HG02610 (cell line): ENCODE data around the gene NECTIN4.
A peak's percentile ranks its signal among the peaks of the same experiment; 100 is the strongest.

Source experiments
- ATAC-seq: cut with Tn5 transposase; IDR thresholded peaks from one replicate; pipeline ENCODE4 v1.9.1; 2021; ENCODE audit warnings: mild to moderate bottlenecking, moderate library complexity; ENCODE audit not compliant: unreplicated experiment

The NECTIN4 gene

DNA sequence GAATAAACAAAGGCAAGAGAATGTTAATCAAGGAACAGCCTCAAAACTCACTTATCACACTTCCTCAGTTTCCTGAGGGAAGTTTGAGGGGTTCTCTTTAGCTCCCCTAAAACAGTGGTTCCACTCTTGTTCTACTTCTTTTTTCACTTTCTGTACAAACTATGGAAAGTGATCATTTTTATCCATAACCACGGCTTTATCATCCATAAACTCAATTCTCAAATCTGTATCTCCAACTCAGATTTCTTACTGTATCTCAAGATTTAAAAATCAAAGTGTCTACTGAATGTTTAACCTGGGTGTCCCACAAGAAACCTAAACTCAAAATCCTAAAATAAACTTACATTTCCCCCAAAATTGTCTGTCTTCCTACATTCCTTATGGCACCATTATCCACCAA lies 24.6 kb upstream of the NECTIN4 start:
- ATAC-seq = no peak

DNA sequence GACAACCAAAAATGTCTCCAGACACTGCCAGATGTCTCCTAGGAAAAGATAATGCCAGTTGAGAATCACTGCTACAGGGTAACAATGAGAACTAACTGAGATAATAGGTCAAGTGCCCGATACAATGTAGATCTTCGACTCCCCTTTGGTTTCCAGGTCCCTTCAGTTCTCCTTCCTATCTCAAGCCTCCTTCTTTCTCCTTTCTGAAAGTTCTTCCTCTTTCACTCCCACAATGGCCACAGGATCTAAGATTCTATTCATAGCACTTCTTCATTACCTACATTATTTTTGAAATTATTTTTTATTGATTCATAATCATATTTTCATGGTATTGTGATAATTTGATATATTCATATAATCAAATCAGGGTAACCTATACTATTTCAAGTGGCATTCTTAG lies 22.2 kb upstream of the NECTIN4 start:
- no peak for ATAC-seq

DNA sequence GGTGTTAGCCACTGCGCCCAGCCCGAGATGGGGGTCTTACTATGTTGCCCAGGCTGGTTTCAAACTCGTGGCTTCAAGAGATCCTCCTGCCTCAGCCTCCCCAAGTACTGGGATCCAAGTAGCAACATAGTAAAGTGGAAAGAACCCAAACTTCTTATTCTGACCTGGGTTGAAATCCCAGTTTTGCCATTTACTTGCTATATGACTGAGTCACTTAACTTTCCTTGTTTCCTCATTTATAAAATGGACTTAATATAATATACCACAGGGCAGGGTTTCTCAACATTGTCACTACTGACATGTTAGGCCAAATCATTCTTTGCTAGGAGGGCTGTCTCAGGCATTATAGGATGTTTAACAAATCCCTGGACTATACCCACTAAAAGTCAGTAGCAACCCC lies 21.8 kb upstream of the NECTIN4 start:
- no peak for ATAC-seq

DNA sequence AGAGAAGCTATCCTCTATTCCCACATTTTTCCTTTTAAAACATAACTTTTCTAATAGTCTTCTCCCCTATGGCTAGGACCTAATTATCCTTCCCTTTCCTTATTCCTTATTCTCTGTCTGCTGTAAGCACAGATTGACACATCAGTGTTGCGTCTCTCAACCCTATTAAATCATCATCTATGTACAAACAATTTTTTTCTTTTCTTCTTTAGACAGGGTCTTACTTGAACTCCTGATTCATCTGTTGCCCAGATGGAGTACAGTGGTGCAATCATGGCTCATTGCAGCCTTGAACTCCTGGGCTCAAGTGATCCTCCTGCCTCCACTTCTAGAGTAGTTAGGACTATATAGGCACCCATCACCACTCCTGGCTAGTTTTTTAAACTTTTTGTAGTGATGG lies 17.1 kb upstream of the NECTIN4 start:
- ATAC-seq = no peak

DNA sequence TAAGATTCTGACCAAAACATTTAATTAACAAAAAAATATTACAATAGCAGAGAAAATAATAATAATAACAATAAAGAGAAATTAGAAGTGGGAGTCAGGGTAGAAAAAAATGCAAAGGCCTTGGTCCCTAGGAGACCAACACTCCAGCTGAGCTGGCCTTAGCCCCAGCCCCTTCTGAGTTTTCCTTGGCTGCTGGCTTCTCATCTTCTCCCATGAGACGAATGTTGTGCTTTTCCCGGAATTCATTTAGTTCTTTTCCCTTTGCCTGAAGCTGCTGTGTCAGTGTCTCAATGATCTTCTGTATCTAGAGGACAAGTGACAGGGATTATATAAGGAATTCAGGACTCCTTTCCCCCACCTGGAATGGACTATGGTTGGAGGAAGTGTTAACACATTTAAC lies 11.2 kb upstream of the NECTIN4 start:
- no peak for ATAC-seq

DNA sequence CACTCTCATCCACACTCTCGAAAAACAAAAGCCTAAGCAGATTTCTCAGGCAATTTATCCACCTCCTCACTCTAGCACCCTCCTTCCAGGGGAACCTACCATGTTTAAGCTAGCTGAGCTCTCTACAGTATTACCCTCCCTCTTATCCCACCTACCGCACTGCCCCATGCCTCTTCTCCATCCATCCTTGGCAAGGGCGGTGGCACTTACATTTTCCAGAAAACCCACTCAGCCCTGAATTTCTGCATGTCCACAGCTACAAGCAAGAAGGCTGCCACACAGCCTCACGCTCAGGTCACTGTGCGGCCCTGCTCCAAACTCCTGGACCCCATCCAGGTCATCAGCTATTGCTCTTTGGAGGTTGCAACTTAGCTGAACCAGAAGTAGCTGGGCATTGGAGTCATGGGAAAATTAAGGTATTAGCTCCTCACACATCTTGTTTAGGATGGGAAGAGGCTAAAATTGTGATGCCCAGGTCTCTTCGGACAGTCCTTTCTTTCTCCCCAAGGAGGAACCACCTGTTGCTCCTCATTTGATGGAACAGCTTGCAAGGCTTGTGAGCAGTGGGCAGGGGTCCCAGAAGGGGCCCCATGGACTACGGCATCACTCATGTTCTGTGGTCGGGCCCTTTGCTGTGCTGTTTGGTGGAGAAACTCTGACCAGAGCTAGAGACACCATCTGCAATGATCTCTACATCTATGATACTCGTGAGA lies 9.9 kb upstream of the NECTIN4 start:
- no peak for ATAC-seq

DNA sequence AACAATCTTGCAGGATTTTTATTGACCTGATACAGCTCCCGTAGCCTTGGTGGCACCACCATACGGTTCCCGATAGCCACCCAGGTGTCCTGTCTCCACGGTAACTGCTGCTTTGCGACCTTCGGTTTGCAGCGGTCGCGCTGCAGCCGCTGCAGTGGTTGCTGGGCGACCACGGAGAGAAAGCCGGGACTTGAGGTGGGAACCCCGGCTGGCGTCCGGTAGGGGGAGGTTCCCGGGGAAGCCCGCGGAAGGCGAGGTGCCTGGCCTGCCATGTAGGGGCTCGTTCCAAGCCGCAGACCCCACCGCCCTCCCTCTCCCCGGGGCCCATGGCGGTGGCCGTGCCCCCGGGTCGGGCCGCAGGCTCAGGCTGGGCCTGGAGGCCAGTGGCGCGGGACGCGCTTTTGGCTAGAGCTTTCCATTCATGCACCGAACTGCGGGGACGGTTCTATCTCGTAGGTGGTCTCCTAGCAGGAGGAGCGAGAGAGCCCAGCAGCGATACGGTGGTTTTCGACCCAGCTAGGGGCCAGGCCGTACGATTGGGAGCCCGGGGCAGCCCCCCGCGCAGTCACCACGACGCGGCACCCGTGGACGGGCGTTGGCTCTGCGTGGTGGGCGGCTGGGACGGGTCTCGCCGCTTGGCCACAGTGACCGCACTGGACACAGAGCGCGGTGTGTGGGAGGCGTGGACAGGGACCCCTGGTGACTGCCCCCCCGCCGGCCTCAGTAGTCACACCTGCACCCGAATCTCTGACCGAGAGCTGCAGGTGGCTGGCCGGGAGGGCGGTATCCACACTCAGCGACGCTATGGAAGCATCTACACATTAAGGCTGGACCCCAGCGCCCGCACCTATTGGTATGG lies 9.1 kb upstream of the NECTIN4 start, which contains the start of gene KLHDC9:
TSS of gene KLHDC9 (plus strand) at position 152 of the 859 bp plus-strand sequence. CDS start at position 327, 175 bp downstream.
- ATAC-seq = peak; percentile 69

DNA sequence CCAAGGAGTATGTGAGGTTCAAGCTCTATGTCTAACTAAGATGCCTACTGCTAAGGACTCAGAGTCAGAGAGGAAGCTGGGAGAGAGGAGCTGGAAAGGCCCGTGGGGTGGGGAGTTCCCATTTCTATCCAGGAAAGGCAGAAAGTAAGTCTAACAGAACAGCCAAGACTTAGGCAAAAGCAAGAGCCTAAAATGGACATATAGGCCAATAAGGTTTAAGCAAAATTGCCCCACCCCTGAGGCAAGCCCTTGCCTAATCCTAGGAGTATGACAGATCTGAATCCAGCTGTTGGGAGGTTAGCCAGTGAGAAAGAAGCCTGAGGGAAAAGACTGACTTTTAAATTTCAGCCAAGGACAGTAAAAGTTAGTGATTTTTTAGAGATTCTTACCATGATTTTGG lies 7.2 kb upstream of the NECTIN4 start:
- ATAC-seq = no peak

DNA sequence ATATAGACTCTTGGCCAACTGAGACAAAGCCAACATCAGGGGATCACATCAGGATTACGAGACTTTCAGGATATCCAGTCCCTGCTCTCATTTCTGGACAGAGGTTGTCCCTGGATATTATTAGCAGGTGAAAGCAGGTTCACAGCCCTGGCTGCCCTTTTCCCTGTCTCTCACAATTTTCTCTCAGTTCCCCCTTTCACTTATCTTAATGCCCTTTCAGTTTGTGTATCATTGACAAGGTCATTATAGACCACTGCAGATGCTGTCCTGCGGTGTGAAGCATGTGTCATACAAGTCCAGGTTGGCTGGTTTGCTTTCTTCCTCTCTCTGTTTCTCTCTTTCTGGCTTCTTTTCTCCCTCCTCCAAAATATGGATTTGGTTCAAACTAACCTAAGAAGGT lies 6.7 kb upstream of the NECTIN4 start:
- peak; percentile 43 for ATAC-seq

DNA sequence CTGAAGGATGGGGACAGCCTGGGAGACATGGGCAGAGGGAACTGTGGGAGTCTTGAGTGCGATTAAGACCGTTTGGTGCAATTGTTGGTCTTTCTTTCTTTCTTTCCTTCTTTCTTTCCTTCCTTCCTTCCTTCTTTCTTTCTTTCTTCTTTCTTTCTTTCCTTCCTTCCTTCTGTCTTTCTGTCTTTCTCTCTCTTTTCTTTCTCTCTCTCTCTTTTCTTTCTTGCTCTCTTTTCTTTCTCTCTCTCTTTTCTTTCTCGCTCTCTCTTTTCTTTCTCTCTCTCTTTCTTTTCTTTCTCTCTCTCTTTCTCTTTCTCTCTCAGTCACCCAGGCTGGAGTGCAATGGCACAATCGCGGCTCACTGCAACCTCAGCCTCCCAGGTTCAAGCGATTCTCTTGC lies 5.9 kb upstream of the NECTIN4 start:
- ATAC-seq = no peak

DNA sequence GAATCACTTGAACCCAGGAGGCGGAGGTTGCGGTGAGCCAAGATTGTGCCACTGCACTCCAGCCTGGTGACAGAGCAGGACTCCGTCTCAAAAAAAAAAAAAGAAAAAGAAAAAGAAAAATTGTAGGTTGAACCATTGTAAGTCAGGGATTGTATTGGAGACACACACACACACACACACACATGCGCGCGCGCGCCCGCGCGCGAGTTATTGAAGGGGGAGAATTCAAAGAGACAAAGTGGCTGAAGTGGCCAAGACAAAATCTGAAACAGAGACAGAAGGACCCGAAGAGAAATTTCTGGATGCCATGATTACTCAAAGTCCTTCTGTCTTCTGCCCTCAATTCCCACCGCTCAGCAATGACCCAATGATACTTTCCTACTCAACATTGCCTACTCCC lies 5.1 kb upstream of the NECTIN4 start:
- no peak for ATAC-seq

DNA sequence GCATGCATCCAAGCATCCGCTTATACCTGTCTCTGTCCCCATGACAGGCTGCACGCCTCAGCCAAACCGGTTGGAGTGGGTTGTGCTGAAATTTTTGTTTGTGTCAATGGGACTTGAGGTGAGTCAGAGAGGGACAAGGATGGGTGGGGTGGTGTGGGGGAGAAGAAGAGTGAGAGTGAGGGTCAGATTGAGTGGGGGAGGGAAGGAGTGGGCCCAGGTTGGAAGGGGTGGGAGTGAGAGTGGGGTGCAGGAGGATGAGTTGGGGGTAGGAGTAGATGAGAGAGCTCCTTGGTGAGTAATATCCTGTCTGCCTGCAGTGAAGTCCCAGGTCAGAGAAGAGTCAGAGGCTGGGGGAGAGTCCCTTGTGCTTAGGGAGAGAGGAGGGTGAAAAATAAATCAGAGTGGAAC lies 3.3 kb upstream of the NECTIN4 start:
- ATAC-seq = peak; percentile 40

DNA sequence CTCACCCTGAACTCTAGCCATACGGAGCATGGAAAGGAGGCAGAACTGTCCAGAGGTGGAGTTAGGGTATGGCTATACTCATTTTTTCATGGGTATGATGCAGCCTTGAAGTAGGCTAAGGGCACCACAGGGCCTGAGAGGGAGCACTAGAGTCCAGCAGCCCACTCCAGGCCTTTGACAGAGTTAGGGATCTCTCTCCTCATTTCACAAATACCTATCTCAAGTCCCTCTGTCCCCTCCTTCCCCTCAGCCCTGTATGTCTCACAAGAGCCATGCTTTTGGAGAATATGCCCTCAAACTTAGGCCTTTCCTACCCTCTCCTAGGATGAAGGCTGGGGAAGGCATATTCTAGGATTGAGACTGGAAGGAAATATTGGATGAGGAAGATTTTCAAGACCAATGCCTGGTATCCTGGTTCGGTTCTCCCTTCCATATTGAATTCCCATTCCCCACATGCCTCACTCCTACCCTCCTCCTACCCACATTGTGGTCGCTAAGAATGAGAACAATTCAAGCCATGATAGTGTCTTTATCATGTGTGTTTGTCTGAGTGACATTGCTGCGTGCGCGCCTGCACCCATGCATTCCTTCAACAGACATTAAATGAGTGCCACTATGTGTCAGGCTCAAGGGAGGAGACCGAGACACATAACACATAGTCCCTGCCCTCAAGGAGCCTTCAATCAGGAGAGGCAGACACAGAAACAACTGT lies 2.6 kb upstream of the NECTIN4 start:
- no peak for ATAC-seq

DNA sequence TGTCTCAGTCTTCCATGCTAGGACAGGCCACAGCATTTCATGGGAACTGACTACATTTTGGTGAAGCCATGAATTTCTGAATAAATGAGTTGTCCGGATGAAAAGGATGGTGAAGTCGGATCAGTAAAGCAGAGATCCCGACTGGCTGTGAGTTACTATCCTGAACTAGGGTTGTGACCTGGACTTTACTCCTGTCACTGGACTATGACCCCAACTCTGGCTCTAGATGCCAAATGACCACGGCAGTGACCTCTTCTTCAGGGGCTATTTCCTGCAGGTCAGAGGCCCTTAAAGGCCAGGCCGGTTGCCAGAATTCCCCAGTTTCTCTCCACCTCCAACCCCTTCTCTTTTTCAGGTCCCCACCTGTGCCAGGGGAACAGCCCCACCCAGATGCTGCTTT lies 1.7 kb upstream of the NECTIN4 start:
- ATAC-seq = no peak

DNA sequence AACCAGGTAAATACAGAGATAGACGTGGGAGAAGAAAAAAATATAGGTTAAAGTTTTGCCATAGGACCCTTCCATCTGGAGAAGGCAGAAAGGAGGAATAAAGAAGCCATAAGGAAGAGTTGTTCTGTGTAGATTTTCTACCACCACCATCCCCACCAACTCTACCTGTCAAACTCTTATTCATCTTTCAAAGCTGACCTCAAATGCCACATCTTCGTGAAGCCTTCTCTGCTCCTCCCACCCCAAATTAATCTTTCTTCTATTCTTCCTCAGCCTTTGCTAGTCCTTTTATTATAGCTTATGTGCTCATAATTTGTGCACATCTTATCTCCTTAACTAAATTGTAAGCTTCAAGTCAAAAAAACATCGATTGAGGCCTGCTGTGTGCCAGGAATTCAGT lies 1.3 kb upstream of the NECTIN4 start:
- ATAC-seq = no peak

DNA sequence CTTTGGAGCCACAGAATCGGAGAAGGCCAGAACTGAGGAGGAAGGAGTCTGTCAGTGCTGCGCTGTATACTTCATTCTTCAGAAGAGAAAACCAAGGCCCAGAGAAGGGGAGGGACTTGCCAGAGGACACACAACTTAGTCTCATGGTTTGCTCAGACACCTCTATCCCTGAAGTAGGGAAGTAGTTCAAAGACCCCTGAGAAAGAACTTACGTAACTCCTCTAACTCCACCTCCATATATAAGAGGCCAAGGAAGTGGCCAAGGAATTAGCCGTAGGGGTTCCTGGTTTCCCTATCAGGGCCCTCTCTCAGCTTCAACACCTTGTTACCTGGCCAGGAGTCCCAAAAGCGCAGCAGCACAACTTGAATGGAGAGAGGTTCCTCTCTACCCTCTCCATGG lies 580 bp upstream of the NECTIN4 start:
- ATAC-seq = no peak

DNA sequence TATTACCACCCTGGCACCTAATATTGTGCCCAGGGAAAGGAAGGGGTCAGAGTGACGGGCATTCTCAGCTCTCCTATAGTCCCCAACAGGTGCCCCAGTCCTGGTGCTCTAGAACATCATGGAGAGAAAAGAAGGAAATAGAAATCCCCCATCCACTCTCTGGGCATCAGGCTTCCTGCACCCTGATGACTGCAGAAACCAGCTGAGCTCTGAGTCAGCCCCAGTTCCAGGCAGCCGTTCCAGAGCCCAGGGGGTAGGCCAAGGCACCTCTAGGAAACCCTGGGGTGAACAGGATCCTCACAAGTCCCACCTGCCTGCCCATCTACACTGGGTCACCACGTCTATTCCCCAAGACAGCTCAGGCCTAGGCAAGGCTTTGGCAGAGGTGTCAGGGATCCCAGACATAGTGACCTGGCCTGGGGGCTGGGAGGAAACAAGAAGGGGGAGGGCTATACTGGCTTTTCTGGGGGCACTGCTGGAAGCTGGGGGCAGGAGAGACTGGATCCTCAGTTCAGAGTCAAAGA lies 709 bp downstream of the NECTIN4 start:
- no peak for ATAC-seq

DNA sequence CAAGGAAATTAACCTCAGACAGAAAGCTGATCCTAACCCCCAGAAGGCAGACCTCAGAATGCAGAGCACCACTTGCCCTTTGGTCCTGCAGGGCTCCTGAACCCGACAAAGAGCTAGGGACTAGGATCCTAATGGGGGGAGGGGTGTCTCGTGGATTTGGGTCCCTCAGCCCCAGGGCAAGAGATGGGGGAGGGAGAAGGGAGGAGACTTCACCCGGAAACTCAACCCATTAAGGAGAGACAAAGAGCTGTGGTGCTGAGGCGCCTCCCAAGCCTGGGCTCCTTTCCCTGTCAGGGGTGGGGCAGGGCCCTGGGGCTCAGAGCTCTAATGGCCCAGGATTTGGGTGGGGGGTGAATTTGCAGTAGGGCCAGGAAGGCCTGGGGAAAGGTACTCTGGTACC lies 2.9 kb downstream of the NECTIN4 start:
- no peak for ATAC-seq

DNA sequence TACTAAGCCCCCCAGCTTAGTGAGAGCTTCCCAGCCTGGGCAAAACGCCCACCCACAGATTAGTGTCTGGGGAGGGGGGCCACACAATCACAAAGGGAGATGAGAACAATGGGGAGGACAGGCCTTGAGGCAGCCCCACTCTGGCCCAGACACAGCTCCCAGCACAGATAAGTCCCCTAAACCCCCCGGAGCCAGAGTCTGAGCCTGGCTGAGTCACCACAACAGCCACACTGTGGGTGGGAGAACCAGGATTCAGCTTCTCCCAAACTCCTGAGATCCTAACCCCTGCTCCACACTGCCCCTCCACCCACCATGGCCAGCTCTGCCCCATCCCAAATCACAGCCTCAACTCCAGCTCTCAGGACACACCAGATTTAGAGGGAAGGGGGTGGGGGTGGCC lies 4.2 kb downstream of the NECTIN4 start:
- ATAC-seq = no peak

DNA sequence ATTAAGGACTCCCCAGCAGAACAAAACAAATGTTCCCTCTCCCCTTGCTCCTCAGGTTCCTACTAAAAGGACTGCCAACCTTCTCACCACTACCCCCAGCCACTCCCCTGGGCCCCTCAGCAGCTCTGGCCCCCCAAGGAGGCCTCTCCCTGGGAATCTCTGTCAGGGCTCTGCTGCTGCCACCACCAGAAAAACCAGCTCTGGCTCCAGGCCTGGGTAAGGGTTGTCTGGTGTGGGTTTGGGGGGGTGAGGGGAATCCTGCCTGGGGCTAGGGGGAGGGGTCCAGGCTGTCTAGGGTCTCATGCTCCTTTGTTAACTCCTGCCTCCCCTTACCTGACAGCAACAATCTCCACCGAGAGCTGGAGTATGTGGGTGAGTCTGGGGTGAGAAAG lies 4.8 kb downstream of the NECTIN4 start:
- ATAC-seq = no peak
